ENCODE measurements around the gene ZNF219. TPM values are rescaled to one million over a fixed set of nuclear protein-coding genes. Genes with fewer than 3 reads are reported as not detected.

Gene ZNF219
- total RNA-seq, 1 donor, result 8.9 TPM

GRCh38 chr14:21084396-21084795 lies 14.1 kb downstream of the ZNF219 start:
- peaks cover 46% of the 10 kb centered on the region for H3K4me1 ChIP-seq (ENCODE audit: insufficient read depth, low read length)
- no peaks in the 10 kb centered on the region for H3K27me3 ChIP-seq (ENCODE audit: insufficient read depth, low read length)
- H3K9me3 ChIP-seq (ENCODE audit: low read depth, low read length), result no peaks in the 10 kb centered on the region
- H3K4me3 ChIP-seq (ENCODE audit: low read length), result no peak overlapping the region

DNA sequence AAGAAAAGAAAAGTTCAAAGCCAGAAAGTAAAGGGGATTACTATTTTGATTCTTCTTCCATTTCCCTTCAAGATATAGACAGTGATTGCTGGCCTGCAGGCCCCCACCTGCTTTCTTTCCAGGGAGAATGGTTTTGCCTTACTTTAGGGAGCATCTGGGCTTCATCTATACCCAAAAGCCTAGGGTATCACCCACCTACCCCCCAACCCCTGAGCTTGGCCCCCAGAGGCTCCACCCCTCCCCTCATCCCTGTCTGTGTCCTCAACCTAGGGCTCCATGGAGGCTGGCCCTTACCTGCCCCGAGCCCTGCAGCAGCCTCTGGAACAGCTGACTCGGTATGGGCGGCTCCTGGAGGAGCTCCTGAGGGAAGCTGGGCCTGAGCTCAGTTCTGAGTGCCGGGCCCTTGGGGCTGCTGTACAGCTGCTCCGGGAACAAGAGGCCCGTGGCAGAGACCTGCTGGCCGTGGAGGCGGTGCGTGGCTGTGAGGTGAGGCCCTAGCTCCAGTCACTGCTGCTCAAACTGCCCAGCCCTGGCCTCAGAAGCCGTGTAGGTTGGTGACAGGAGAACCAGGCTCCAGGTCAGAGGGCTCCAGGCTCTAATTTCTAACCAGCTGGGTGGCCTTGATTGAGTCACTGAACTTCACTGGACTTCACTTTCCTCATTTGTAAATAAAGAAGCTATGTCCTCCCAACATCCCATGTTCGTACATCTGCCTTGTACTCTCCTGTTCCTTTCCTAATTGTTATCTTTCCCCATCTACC lies 14.7 kb downstream of the ZNF219 start:
- no peaks in the 10 kb centered on the region for H3K9me3 ChIP-seq (ENCODE audit: low read depth, low read length)
- H3K4me3 ChIP-seq (ENCODE audit: low read length), result no peak overlapping the region
- H3K27me3 ChIP-seq (ENCODE audit: insufficient read depth, low read length), result no peaks in the 10 kb centered on the region
- peaks cover 46% of the 10 kb centered on the region for H3K4me1 ChIP-seq (ENCODE audit: insufficient read depth, low read length)

DNA sequence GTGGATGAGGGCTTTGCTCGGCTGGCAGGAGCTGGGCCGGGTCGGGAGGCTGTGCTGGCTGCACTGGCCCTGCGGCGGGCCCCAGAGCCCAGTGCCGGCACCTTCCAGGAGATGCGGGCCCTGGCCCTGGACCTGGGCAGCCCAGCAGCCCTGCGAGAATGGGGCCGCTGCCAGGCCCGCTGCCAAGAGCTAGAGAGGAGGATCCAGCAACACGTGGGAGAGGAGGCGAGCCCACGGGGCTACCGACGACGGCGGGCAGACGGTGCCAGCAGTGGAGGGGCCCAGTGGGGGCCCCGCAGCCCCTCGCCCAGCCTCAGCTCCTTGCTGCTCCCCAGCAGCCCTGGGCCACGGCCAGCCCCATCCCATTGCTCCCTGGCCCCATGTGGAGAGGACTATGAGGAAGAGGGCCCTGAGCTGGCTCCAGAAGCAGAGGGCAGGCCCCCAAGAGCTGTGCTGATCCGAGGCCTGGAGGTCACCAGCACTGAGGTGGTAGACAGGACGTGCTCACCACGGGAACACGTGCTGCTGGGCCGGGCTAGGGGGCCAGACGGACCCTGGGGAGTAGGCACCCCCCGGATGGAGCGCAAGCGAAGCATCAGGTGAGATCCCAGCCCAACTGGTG lies 16.8 kb downstream of the ZNF219 start:
- Histone ChIP-seq H3K9me3 (ENCODE audit: low read depth, low read length) (no peaks in the 10 kb centered on the region), H3K27me3 (ENCODE audit: insufficient read depth, low read length) (no peaks in the 10 kb centered on the region), H3K4me3 (ENCODE audit: low read length) (no peak overlapping the region), H3K4me1 (ENCODE audit: insufficient read depth, low read length) (peaks cover 25% of the 10 kb centered on the region)

- no peak overlapping the region for H3K4me3 ChIP-seq (ENCODE audit: low read length)
- no peaks in the 10 kb centered on the region for H3K9me3 ChIP-seq (ENCODE audit: low read depth, low read length)
- H3K27me3 ChIP-seq (ENCODE audit: insufficient read depth, low read length), result no peaks in the 10 kb centered on the region
- no peaks in the 10 kb centered on the region for H3K4me1 ChIP-seq (ENCODE audit: insufficient read depth, low read length)
Observed at GRCh38 chr14:21078726-21079125, 19.7 kb downstream of the ZNF219 start.

DNA sequence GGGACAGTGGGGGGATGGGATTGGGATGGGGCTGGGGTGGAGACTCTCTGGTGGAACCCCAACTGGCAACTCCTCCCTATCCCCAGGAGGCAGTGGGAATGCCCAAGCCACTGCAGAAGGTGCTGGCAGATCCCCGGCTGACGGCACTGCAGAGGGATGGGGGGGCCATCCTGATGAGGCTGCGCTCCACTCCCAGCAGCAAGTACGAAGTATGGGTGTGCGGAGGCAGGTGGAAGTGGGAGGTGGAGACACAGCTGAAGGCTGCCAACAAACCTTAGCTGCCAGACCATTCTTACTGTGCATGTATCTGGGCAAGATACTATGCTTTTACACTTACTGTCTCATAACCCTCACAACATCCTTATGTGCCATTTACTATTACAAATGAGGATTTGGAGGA lies 20.2 kb downstream of the ZNF219 start:
- Histone ChIP-seq H3K4me1 (ENCODE audit: insufficient read depth, low read length) (no peaks in the 10 kb centered on the region), H3K9me3 (ENCODE audit: low read depth, low read length) (no peaks in the 10 kb centered on the region), H3K27me3 (ENCODE audit: insufficient read depth, low read length) (no peaks in the 10 kb centered on the region), H3K4me3 (ENCODE audit: low read length) (no peak overlapping the region)

DNA sequence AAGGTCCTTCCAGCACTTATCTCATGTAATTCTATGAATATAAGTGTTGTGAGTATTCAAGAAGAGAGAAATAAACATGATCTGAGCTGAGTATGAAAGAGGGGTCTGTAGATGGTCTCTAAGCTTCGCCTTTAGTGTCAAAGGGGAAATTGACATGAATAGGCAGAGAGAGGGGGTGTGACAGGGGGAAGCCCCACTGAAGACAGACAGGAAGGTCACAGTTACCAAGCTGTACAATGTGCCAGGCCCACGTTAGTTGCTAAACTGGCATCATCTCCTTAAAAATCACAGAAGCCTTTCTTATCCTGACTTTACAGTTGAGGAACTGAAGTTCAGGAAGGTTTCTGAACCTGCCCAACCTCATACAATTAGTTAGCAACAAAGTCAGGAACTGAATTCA lies 20.8 kb downstream of the ZNF219 start:
- no peaks in the 10 kb centered on the region for H3K9me3 ChIP-seq (ENCODE audit: low read depth, low read length)
- H3K4me1 ChIP-seq (ENCODE audit: insufficient read depth, low read length), result peaks cover 6% of the 10 kb centered on the region
- H3K4me3 ChIP-seq (ENCODE audit: low read length), result no peak overlapping the region
- no peaks in the 10 kb centered on the region for H3K27me3 ChIP-seq (ENCODE audit: insufficient read depth, low read length)

- Histone ChIP-seq H3K4me1 (ENCODE audit: insufficient read depth, low read length) (peaks cover 23% of the 10 kb centered on the region), H3K9me3 (ENCODE audit: low read depth, low read length) (no peaks in the 10 kb centered on the region), H3K4me3 (ENCODE audit: low read length) (no peak overlapping the region), H3K27me3 (ENCODE audit: insufficient read depth, low read length) (peaks cover 2% of the 10 kb centered on the region)
Observed at GRCh38 chr14:21075719-21076437, 22.6 kb downstream of the ZNF219 start.

DNA sequence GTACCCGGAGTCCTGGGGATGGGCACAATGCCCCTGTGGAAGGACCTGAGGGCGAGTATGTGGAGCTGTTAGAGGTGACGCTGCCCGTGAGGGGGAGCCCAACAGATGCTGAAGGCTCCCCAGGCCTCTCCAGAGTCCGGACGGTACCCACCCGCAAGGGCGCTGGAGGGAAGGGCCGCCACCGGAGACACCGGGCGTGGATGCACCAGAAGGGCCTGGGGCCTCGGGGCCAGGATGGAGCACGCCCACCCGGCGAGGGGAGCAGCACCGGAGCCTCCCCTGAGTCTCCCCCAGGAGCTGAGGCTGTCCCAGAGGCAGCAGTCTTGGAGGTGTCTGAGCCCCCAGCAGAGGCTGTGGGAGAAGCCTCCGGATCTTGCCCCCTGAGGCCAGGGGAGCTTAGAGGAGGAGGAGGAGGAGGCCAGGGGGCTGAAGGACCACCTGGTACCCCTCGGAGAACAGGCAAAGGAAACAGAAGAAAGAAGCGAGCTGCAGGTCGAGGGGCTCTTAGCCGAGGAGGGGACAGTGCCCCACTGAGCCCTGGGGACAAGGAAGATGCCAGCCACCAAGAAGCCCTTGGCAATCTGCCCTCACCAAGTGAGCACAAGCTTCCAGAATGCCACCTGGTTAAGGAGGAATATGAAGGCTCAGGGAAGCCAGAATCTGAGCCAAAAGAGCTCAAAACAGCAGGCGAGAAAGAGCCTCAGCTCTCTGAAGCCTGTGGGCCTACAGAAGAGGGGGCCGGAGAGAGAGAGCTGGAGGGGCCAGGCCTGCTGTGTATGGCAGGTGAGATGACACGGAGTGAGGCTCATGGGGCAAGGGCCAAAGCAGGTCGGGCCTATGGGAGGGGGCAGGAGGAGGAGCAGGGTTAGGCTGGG lies 23.8 kb downstream of the ZNF219 start:
- H3K4me1 ChIP-seq (ENCODE audit: insufficient read depth, low read length), result peaks cover 32% of the 10 kb centered on the region
- peaks cover 10% of the 10 kb centered on the region for H3K27me3 ChIP-seq (ENCODE audit: insufficient read depth, low read length)
- no peaks in the 10 kb centered on the region for H3K9me3 ChIP-seq (ENCODE audit: low read depth, low read length)
- no peak overlapping the region for H3K4me3 ChIP-seq (ENCODE audit: low read length)

DNA sequence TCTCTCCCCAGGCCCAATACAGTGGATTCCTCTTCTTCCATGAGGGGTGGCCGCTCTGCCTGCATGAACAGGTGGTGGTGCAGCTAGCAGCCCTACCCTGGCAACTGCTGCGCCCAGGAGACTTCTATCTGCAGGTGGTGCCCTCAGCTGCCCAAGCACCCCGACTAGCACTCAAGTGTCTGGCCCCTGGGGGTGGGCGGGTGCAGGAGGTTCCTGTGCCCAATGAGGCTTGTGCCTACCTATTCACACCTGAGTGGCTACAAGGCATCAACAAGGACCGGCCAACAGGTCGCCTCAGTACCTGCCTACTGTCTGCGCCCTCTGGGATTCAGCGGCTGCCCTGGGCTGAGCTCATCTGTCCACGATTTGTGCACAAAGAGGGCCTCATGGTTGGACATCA lies 24.5 kb downstream of the ZNF219 start:
- no peak overlapping the region for H3K4me3 ChIP-seq (ENCODE audit: low read length)
- H3K27me3 ChIP-seq (ENCODE audit: insufficient read depth, low read length), result peaks cover 17% of the 10 kb centered on the region
- peaks cover 39% of the 10 kb centered on the region for H3K4me1 ChIP-seq (ENCODE audit: insufficient read depth, low read length)
- H3K9me3 ChIP-seq (ENCODE audit: low read depth, low read length), result no peaks in the 10 kb centered on the region

- Histone ChIP-seq H3K4me1 (ENCODE audit: insufficient read depth, low read length) (peaks cover 45% of the 10 kb centered on the region), H3K4me3 (ENCODE audit: low read length) (no peak overlapping the region), H3K27me3 (ENCODE audit: insufficient read depth, low read length) (peaks cover 25% of the 10 kb centered on the region), H3K9me3 (ENCODE audit: low read depth, low read length) (no peaks in the 10 kb centered on the region)
Observed at GRCh38 chr14:21072781-21073339, 25.6 kb downstream of the ZNF219 start.

GRCh38 chr14:21072031-21072473 lies 26.4 kb downstream of the ZNF219 start:
- no peaks in the 10 kb centered on the region for H3K9me3 ChIP-seq (ENCODE audit: low read depth, low read length)
- peak overlapping the region; percentile 49 for H3K4me3 ChIP-seq (ENCODE audit: low read length)
- H3K27me3 ChIP-seq (ENCODE audit: insufficient read depth, low read length), result peaks cover 32% of the 10 kb centered on the region
- peaks cover 45% of the 10 kb centered on the region for H3K4me1 ChIP-seq (ENCODE audit: insufficient read depth, low read length)

- peaks cover 34% of the 10 kb centered on the region for H3K27me3 ChIP-seq (ENCODE audit: insufficient read depth, low read length)
- no peaks in the 10 kb centered on the region for H3K9me3 ChIP-seq (ENCODE audit: low read depth, low read length)
- H3K4me3 ChIP-seq (ENCODE audit: low read length), result peak overlapping the region; percentile 49
- H3K4me1 ChIP-seq (ENCODE audit: insufficient read depth, low read length), result peaks cover 45% of the 10 kb centered on the region
Observed at GRCh38 chr14:21071225-21072030, 27.0 kb downstream of the ZNF219 start.

- H3K9me3 ChIP-seq (ENCODE audit: low read depth, low read length), result no peaks in the 10 kb centered on the region
- peak overlapping the region; percentile 49 for H3K4me3 ChIP-seq (ENCODE audit: low read length)
- peaks cover 34% of the 10 kb centered on the region for H3K27me3 ChIP-seq (ENCODE audit: insufficient read depth, low read length)
- H3K4me1 ChIP-seq (ENCODE audit: insufficient read depth, low read length), result peaks cover 45% of the 10 kb centered on the region
Observed at GRCh38 chr14:21070610-21071224, 27.7 kb downstream of the ZNF219 start.

Measured in mononuclear cell (primary cell).